ENCODE results near the gene GAS2. TPM values are rescaled to one million over a fixed set of nuclear protein-coding genes. Genes with fewer than 3 reads are reported as not detected.

The GAS2 gene
- total and polyA plus RNA-seq, 2 of the 4 experiments (the other 2 are of a cell fraction): 0.51 to 0.90 TPM

- CTCF ChIA-PET: no interaction called here
- H4K20me1 ChIP-seq (ENCODE audit: insufficient read depth, low read length): no peaks in the 10 kb centered on the region
- H2AFZ ChIP-seq (replicated peaks; ENCODE audit: low read length, poor library complexity): no peak overlapping the region
- no peak overlapping the region for H3K14ac ChIP-seq (replicated peaks; ENCODE audit: low read depth, low read length)
- POLR2A ChIA-PET (ENCODE audit: unreplicated experiment): no interaction called here
- H3K27ac ChIP-seq (ENCODE audit: insufficient read depth, low read length): no peak overlapping the region
- BruUV-seq (replicated peaks): no TSS peak
- H3K9ac ChIP-seq (ENCODE audit: low read depth, low read length): no peak overlapping the region
- H3K4ac ChIP-seq (ENCODE audit: low read depth, low read length): no peak overlapping the region
- H2BK15ac ChIP-seq (ENCODE audit: low read depth, low read length): no peak overlapping the region
- H3K27me3 ChIP-seq (ENCODE audit: control insufficient read depth, insufficient read depth, low read length): no peaks in the 10 kb centered on the region
- in situ Hi-C loops (cut with MboI; ENCODE audit: low sequenced_read_pairs): no loop called here
- H4K5ac ChIP-seq (ENCODE audit: low read depth, low read length): no peak overlapping the region
- no peak overlapping the region for H2AK5ac ChIP-seq (ENCODE audit: low read depth, low read length)
- no peaks in the 10 kb centered on the region for H3K9me3 ChIP-seq (ENCODE audit: control insufficient read depth, insufficient read depth, low read length)
- H3K4me1 ChIP-seq (ENCODE audit: control insufficient read depth, insufficient read depth, low read length): no peaks in the 10 kb centered on the region
- H2BK5ac ChIP-seq (ENCODE audit: low read depth, low read length, poor library complexity, severe bottlenecking): no peak overlapping the region
- no peak overlapping the region for H2AK9ac ChIP-seq (replicated peaks; ENCODE audit: low read depth, low read length, poor library complexity)
- no peaks in the 10 kb centered on the region for H3K36me3 ChIP-seq (ENCODE audit: control insufficient read depth, insufficient read depth, low read length)
- H4K91ac ChIP-seq (ENCODE audit: insufficient read depth, low read depth, low read length): no peak overlapping the region
- H2BK20ac ChIP-seq (ENCODE audit: low read depth, low read length): no peak overlapping the region
- H4K8ac ChIP-seq (ENCODE audit: low read depth in 2 of 2, low read length in 2 of 2): no peak overlapping the region
- dilution Hi-C loops (cut with HindIII; ENCODE audit: low sequenced_read_pairs, unreplicated experiment): no loop called here
- DNase-seq (no peak), ATAC-seq (ENCODE audit: low read depth) (no peak)
- no peak overlapping the region for H3K56ac ChIP-seq (ENCODE audit: extremely low read depth, insufficient read depth, low read length)
- H3K9me1 ChIP-seq (ENCODE audit: insufficient read depth, low read length): no peaks in the 10 kb centered on the region
- TF ChIP-seq CHD1 (IDR thresholded peaks at IDR 0.05; ENCODE audit: low read depth, low read length) (no peak), MAZ (IDR thresholded peaks at IDR 0.05; ENCODE audit: borderline replicate concordance, low read depth, low read length) (no peak), MXI1 (IDR thresholded peaks at IDR 0.05; ENCODE audit: borderline replicate concordance, low read depth, low read length) (no peak), CEBPB (IDR thresholded peaks at IDR 0.05; ENCODE audit: low read depth, low read length) (no peak), MAFK (IDR thresholded peaks at IDR 0.05; ENCODE audit: low read depth, low read length) (no peak), USF2 (IDR thresholded peaks at IDR 0.05; ENCODE audit: low read depth, low read length) (no peak), CTCF (conservative IDR thresholded peaks at IDR 0.05; ENCODE audit: low read depth, low read length) (no peak), RAD21 (IDR thresholded peaks at IDR 0.05; ENCODE audit: low read length) (no peak), NFE2L2 (IDR thresholded peaks at IDR 0.05; ENCODE audit: low read depth, low read length) (no peak), POLR2A (IDR thresholded peaks at IDR 0.05; ENCODE audit: low read depth, low read length) (no peak), FOS (IDR thresholded peaks at IDR 0.05; ENCODE audit: low read depth, low read length) (no peak), RCOR1 (IDR thresholded peaks at IDR 0.05; ENCODE audit: insufficient replicate concordance, low read length) (no peak), BHLHE40 (IDR thresholded peaks at IDR 0.05; ENCODE audit: low read depth, low read length) (no peak), ELK1 (IDR thresholded peaks at IDR 0.05; ENCODE audit: borderline replicate concordance, low read depth, low read length) (no peak), RFX5 (IDR thresholded peaks at IDR 0.05; ENCODE audit: low read depth, low read length) (no peak)
- H2BK120ac ChIP-seq (ENCODE audit: low read depth, low read length): no peak overlapping the region
- no peaks in the 10 kb centered on the region for H3K79me1 ChIP-seq (ENCODE audit: low read depth in 1 of 2, low read length in 2 of 2)
- H3K18ac ChIP-seq (ENCODE audit: low read depth, low read length): no peak overlapping the region
- H3K4me2 ChIP-seq (ENCODE audit: low read depth, low read length): no peak overlapping the region
- intact Hi-C loops (cut with micrococcal nuclease): no loop called here
- no peak overlapping the region for H3K23ac ChIP-seq (ENCODE audit: low read depth, low read length)
- H3K4me3 ChIP-seq (ENCODE audit: insufficient read depth, low read depth, low read length): no peak overlapping the region
These were observed 33.0 kb upstream of the GAS2 start for GRCh38 chr11:22633354-22633902.

Data from IMR-90 (cell line).